Forelimb muscle (tissue), 1 donor: ENCODE measurements around the gene ADAM11. TPM values are rescaled to one million over a fixed set of nuclear protein-coding genes. Genes with fewer than 3 reads are reported as not detected.
"Not testable (repeated sequence)": the region's sequence is repeated elsewhere in the genome, so short reads cannot be mapped to it uniquely, and the experiment has no call there.

Experiments
- DNase-seq: peaks from one replicate; pipeline ENCODE4 v3.0.0-alpha.2; 2013; ENCODE audit warnings: low read depth
- polyA plus RNA-seq: library from polyadenylated mRNA; unstranded; fragments of 120-200 nt; gene quantifications from one replicate; pipeline ENCODE4 v1.2.1, GENCODE V29; 2013; ENCODE audit not compliant: insufficient read length

ADAM11 gene
- polyA plus RNA-seq, 1 donor = 1.8 TPM

DNA sequence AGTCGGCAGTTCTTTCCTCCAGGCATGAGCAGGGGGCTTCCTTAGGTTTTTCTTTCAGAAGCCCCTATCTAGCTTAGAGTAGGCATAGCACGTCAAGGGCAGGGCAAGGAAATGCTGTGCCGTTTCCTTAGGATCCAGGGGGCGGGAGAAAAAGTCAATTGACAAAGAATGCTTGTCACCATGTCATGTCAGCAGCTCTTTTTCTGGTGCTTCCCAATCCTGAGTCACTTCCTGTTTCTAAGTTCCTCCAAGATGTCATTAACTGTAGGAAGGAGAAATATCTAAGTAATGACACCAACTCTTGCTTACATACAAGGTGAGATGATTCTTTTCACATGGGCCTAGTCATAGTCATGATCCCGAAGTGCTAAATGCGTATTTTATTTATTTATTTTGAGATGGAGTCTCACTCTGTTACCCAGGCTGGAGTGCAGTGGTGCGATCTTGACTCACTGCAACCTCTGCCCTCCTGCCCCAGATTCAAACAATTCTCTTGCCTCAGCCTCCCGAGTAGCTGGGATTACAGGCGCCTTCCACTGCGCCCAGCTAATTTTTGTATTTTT is 36.1 kb downstream of the ADAM11 start:
- no peak for DNase-seq

DNA sequence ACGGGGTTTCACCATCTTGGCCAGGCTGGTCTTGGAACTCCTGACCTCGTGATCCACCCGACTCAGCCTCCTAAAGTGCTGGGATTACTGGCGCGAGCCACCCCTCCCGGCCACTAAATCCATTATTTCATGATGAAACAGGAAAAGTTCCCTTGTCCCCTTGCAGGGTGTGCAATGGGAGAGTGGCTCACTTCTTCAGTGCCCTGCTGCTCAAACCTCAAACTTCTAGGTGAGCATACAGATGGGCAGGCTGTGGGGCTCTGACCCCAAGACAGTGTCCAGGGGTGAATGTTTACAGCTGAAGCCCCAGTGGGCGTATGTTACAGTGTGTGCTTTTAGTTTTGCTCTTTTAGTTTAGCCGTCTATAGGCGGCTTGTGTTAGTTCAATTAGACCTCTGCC is 36.6 kb downstream of the ADAM11 start:
- no peak for DNase-seq

DNA sequence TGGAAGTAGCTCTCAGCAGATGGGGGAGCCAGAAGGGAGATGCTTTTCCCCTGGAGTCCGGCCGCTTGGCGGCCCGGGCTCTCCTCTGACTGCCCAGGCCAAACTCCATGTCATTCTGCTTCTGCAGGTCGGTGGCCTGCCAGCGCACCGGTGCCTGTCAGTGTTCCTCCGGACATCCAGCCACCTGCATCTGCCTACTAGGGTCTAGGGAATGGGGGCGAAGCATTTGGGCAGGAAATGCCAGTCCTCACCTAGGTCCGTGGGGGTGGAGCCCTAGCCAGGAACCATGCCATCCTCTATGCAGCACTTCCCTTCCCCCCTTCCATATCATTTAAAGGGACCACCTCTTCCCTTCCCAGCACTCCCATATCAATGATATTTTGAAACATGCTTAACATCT is 37.1 kb downstream of the ADAM11 start:
- no peak for DNase-seq

DNA sequence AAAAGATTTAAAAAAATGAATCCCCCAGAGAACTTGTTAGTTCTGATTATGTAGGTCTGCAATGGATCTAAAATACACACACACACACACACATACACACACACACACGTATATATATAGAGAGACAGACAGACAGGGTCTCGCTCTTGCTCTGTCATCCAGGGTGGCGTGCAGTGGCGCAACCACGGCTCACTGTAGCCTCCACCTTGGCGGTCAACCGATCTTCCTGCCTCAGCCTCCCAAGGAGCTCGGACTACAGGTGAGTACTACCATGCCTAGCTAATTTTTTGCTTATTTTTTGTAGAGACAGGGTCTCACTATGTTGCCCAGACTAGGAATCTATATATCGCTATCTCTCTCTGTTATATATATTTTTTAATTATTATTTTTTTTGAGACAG is 37.9 kb downstream of the ADAM11 start:
- DNase-seq = no peak

DNA sequence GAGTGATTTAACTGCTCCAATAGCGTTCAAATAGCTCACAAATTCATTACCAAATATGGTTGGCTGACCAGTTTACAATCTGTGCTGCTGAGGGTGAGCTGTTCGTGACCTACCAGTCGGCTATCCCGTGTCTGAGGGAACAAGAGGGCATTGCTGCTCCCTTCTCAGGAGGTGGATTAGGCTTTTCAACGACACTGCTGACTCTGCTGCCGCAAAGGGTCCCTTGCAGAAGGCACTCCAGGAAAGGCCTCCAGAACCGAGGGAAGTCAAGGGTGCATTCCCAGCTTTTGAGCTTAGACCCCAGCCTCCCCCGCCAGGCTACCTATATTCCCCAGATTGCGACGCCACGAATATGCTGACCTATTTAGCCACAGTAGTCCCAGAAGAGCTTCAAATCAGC is 39.0 kb downstream of the ADAM11 start:
- no peak for DNase-seq

DNA sequence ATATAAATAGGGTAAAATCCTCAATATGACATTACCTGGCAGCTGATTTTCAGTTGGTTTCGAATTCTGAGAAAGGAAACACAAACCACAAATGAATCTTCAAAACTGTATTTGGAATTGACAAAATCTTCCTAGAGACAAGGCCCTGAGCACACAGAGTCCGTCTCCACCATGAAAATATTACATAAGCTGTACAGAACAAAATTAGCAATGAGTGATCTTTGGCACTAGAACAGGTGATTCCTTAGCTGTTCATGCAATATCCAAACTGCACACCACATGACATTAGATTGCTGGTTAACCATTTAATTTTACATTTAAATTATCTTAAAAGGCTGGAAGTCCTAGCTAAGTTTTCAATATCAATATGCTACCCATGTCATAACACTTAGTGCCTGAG is 39.6 kb downstream of the ADAM11 start:
- no peak for DNase-seq

DNA sequence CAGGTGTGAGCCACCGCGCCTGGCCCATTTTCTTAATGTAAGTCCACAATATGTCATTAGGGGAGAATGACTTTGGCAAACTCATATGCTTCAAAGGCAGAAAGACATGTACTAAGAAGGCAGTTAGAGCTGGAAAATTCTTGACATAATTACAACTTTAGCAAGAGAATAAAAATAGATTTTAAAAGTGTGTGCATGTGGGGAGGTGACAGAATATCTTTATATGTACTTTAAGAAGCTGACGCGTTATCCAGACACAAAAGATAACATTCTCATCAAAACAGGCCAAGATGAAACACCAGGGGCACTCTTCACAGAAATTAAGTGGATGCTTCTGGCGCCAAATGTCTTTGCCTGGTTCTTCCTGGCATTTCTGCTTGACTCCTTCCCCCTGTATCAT is 43.1 kb downstream of the ADAM11 start:
- DNase-seq = no peak

DNA sequence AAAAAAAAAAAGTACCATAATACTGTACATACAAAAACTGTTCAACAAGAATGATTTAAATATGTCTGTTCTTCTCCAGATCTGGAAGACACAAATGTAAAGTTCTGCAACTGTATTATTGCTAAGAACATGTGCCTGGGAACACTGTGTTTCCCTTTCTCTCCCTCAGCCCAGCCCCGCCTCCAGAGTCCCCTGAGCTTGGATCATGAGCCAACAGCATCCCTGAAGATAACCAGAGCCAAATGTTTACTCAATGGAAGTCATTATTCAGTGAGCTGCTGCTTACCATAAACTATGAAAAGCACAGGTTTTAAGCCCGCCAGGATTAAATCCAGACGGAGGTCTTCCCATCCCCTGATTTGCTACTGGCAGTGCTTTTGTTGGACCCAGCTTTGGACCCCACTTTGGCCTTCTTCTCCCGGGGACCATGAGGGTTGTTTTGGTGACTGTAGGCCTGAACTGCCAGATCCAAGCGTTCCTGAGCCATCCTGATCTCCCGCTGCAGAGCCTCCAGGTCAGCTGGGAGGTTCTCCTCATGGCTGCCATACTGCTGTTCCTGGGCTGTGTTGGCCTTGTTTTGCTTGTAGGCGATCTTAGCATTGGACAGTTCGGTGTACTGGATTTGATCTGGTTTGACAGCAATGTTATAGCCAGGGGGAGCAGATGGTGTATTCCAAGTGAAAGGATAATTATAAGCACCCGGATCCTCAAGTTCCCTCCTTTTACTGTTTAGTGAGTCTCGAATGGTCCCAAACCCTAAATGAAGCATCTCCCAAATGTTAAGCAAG is 45.7 kb downstream of the ADAM11 start:
- DNase-seq = no peak

DNA sequence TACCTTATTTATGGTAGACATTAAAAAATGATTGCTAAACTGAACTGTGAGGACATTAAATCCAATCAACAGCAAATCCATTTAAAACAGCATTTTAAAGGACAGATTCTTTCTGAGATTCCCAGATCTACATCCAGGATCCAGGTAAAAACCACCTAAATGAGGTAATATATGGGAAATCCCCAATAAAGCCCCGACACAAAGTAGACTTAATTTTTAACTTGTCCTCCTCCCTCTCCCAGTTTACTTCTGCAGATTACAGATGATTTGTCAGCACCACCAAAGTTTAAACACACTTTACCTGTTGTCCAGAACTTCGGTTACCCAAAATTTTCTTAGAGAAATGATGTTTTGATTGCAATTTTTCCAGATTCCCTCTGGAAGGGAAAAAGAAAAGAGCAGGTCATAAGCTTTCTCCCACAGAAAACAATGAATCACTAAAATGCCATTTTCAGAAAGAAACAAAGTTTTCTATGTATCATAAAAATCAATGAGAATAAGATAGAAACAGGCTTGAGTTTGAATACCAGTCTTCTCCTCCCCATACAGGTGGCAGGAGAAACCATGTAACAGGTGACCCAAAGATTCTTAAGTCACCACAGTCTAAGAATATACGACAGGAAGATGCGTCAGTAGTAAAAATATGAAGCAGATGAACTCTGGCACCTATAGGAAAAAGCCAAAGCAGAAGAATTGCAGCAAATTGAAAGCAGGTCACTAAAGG is 48.5 kb downstream of the ADAM11 start:
- no peak for DNase-seq

DNA sequence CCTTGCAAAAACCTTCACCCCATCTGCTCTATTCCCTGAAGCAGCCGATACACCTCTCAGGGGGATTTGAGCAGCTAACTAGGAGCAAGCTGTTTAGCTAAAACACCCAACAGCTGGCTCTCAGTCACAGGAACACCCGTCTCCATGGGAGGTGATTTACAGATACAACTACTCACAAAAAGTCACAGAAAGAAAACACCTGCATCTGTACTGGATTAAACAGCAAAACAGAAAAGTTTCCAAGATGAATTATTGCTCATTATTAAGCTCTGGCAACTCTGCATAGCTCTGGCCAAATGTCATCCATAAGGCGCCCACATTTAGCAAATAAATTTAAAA is 49.0 kb downstream of the ADAM11 start:
- no peak for DNase-seq

DNA sequence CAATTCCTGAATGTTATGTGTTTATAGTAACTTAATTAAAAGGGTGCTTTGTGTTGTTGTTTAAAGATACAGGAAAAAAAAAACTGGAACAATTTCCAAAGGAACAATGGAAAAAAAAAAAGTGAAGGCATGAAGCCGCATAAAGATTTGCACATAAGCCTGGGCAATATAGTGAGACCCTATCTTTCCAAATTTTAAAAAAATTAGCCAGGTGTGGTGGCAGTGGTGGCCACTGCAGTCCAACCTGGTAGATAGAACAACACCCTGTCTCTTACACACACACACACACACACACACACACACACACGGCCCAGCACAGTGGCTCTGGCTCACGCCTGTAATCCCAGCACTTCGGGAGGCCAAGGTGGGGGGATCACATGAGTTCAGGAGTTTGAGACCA is 49.4 kb downstream of the ADAM11 start:
- DNase-seq = no peak

DNA sequence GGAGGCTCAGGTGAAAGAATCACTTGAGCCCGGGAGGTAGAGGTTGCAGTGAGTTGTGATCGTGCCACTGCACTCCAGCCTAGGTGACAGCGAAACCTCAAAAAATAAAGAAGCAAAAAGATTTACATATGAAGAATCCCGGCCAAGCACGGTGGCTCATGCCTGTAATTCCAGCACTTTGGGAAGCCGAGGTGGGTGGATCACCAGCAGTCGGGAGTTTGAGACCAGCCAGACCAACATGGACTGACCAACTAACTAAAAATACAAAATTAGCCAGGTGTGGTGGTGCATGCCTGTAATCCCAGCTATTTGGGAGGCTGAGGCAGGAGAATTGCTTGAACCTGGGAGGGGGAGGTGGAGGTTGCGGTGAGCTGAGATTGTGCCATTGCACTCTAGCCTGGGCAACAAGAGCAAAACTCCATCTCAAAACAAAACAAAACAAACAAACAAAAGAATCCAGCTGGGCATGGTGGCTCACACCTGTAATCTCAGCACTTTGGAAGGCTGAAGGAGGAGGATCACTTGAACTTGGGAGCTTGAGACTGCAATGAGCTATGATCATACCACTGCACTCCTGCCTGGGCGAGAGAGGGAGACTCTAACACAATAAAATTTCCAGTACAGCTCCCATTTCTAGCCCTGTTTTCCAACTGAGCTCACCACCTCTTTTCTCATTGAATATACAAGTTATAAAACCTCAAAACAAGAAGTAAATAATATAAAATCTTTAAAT is 50.0 kb downstream of the ADAM11 start:
- not testable (repeated sequence) for DNase-seq

DNA sequence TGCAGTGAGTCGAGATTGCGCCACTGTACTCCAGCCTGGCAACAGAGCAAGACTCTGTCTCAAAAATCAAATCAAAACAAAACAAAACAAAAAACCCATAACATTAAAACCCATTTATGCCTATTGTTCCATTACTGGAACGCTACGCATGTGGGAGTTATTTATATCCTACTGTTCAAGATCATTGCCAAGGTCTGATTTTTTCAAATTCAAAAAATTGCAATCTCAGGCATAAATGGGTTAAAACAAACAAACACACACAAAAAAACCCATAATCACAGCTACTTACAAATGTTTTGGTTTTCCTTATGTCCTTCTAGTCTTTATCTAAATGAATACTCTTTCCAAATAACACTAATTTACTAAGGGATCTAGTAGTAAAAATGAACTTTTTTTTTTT is 53.5 kb downstream of the ADAM11 start:
- DNase-seq = no peak

DNA sequence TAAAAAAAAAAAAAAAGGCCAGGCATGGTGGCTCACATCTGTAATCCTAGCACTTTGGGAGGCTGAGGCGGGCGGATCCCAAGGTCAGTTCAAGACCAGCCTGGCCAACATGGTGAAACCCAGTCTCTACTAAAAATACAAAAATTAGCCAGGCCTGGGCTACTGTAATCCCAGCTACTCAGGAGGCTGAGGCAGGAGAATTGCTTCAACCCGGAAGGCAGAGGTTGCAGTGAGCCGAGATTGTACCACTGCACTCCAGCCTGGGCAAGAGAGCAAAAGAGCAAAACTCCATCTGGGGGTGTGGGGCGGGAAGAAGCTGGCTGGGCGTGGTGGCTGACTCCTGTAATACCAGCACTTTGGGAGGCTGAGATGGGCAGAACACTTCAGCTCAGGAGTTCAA is 59.7 kb downstream of the ADAM11 start:
- DNase-seq = not testable (repeated sequence)

DNA sequence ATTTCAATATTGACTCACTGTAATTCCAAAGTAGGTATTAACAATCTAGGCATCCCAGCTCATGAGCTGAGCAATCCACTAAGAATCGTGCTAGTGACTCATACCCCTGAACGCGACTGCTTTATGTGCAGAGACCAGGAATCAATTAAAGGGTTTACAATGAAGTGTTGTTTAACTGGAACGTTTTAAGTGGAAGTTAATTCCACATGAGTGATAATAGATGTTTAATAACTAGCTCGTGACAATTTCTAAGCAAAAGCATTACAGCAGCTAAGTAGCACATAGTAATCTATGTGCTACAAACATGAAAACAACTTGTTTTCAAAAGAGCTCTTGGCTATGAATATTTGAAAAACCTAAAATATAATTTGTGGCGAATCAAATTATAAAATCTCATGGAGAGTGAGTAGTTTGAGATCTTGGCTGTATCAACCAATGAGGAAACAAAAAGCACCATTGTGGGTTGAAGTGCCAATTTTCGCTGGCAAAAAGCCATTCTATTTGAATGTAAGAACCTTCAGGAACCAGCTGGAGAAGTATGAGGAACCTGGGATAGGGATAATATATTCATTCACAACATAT is 61.9 kb downstream of the ADAM11 start:
- DNase-seq = no peak

DNA sequence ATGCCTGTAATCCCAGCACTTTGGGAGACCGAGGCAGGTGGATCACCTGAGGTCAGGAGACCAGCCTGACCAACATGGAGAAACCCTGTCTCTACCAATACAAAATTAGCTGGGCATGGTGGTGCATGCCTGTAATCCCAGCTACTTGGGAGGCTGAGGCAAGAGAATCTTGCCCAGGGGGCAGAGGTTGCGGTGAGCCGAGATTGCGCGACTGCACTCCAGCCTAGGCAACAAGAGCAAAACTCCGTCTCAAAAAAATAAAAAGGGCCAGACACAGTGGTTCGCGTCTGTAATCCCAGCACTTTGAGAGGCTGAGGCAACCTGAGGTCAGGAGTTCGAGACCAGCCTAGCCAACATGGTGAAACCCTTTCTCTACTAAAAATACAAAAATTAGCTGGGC is 66.4 kb downstream of the ADAM11 start:
- not testable (repeated sequence) for DNase-seq

DNA sequence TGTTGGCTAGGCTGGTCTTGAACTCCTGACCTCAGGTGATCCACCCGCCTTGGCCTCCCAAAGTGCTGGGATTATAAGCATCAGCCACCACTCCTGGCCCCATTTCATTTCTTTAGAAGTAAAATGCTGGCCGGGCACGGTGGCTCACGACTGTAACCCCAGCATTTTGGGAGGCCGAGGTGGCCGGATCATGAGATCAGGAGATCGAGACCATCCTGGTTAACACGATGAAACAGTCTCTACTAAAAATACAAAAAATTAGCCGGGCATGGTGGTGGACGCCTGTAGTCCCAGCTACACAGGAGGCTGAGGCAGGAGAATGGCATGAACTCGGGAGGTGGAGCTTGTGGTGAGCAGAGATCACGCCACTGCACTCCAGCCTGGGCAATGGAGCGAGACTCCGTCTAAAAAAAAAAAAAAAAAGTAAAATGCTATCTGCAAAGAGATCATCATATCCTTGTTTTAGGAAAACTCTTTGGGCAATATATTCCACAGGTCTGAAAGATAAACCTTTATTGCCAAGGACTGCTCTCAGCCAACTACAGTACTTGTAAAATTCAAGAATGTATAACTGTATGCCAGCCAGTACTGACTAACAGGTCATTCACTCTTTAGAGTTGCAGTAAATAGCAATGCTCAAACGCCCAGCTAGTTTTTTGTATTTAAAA is 67.5 kb downstream of the ADAM11 start:
- DNase-seq = no peak

DNA sequence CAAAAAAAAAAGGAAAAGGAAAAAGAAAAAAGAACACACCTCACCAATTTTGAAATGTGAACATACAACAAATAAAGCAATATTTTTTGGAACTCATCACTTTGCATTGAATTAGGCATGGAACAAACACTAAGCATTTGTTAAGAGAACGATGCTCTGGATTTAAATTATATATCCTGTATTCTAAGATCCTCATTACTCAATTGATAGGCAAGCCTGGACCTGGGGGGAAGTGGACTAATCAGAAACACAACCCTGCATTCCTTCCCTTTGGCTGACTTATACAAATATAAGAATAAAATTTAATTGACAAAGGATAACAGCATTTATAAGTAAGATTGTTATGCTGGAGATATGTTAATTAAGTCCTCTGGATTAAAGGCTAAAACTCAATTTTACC is 69.1 kb downstream of the ADAM11 start:
- no peak for DNase-seq

DNA sequence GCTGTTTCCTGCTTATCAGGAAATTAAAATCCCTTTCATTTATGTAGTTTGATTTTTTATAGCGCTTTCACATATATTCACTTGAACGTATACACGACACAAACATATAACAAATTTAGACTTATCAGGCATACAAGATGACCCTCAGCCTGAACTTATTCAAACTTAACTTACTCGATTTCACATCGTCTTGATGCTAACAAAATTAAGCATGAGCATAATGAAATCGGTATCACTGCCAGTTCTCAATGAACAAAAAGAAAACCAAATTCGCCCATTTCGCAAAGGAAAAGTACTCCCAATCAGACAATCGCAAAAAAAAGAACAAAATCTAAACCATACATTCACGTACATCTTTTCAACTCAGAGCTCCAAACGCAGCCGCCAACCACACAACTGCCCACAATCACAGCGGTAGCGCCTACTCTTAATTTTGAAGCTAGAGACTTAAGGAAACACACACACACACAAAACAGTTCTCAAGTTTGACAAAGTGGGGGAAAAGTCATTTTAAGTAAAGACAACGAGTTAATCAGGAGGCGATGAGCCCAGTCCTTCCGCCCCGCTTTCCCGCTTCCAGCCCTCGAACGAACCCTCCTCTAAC is 70.2 kb downstream of the ADAM11 start:
- DNase-seq = no peak

DNA sequence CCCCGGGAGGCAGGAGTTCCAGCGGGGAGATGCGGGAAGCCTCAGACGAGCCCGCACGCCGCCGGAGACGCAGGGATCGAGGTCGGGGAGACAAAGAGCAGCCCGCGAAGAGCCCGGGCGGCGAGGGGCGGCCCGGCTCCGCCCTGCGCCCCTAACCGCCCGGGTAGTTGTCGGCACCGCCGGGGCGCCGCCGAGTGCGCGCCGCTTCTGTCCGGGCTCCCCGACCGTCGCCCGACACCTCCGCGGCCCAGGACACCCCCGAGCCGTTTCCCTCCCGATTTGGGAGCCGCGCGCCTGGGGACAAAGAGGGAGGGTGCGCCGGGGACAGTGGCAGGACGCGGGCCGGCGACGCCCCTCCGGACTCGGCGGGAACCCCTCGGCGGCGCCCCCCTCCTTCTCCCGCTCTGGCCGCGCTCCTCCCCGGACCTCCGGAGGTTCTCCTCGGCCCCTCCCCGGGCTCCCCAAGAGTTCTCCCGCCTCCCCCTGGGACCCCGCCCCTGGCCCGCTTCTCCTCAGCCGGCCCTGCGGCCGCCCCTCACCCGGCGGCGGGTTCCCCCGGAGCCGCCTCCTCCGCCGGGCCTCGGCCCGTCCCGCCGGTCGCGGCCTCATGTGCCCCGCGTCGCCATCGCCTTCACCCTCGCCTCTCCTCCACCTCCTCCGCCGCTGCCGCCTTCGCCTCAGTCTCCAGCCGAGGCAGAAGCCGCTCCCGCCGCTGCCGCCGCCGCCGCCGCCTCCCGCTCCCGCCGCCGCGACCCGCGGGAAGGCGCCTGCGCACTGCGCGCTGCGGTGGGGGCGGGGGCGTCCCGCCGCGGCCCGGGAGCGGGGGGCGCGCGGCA is 71.0 kb downstream of the ADAM11 start, which contains the start of gene GJC1:
Gene GJC1, minus strand, starts transcription at position 765 of the 836 bp plus-strand sequence. CDS start 24,470 bp downstream, outside the sequence.
- DNase-seq = no peak
